SW 1271 (cell line): ENCODE measurements around the gene STAT5B.
A peak's percentile ranks its signal among the peaks of the same experiment; 100 is the strongest.
"Not testable (repeated sequence)": the region's sequence is repeated elsewhere in the genome, so short reads cannot be mapped to it uniquely, and the experiment has no call there.

ENCODE experiments used
- DNase-seq, 2 experiments: peaks; one replicate each; lab custom pipeline; 2025; lab: John Stamatoyannopoulos, UW

Gene STAT5B

GRCh38 chr17:42233156-42233555, 43.0 kb downstream of the STAT5B start:
- no peak for DNase-seq

GRCh38 chr17:42230225-42230624, 46.0 kb downstream of the STAT5B start:
- DNase-seq: no peak

GRCh38 chr17:42227849-42228700, 48.1 kb downstream of the STAT5B start:
- no peak for DNase-seq

DNA sequence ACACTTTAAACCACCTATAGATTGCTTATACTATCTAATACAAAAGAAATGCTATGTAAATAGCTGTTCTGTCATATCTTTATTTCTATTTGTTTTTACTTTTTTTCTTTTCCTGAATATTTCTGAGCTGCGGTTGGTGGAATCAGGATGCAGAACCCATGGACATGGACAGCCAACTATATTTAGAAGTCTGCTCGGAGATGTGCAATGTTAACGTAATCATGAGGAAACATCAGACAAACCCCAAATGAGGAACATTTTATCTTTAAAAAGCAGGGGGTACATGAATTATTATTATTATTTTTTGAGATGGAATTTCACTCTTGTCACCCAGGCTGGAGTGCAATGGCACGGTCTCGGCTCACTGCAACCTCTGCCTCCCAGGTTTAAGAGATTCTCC, 50.5 kb downstream of the STAT5B start:
- no peak for DNase-seq

- DNase-seq: no peak
Measured at GRCh38 chr17:42224651-42225050, 51.5 kb downstream of the STAT5B start.

DNA sequence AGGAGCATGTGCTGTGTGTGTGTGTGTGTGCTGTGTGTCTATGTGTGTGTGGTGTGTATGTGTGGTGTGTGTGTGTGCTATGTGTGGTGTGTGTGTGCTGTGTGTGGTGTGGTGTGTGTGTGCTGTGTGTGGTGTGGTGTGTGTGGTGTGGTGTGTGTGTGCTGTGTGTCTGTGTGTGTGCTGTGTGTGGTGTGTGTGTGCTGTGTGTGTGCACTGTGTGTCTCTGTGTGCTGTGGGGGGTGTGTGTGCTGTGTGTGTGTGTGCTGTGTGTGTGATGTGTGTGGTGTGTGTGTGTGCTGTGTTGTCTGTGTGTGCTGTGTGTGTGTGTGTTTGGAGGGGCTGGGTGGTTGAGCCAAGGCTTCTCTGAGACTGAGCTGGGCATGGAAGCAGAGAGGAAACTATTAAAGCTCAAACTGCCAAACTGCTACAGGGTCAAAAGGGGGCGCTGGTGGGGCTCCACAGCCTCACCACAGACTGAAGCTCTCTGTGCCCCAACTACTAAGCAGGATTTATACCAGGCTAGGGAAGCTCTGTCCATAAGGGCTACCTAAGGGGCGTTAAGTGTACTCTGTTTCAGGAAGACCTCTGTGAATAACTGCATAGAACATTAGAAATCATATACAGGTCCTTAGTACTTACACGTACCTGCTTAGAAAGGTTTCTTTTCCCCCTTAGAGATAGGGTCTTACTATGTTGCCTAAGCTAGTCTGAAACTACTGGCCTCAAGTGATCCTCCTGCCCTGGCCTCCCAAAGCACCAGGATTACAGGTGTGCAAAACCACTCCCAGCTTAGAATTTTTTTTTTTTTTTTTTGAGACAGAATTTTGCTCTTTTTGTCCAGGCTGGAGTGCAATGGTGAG, 54.1 kb downstream of the STAT5B start:
- peak in 1 of 2 experiments; percentile 52 for DNase-seq

- DNase-seq: not testable (repeated sequence)
Measured at GRCh38 chr17:42219280-42219679, 56.9 kb downstream of the STAT5B start.

- DNase-seq: no peak
Measured at GRCh38 chr17:42214156-42214555, 62.0 kb downstream of the STAT5B start.

- DNase-seq: no peak
Measured at GRCh38 chr17:42212382-42212781, 63.8 kb downstream of the STAT5B start.

DNA sequence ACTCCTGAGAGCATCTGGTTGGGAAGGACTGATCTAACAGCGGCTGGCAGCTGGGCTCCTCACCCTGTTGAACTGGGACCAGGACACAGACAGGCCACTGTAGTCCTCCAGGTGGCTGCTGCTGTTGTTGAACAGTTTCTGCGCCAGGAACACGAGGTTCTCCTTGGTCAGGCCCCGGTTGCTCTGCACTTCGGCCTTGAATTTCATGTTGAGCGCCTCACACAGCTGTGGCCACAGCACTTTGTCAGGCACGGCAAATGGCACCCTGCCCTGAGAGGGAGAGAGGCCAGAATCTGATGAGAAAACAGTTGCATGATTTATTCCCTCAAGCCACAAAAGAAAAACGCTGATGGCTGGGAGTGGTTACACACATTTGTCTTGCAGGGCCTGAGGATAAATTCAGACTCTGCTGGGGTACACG, 64.3 kb downstream of the STAT5B start:
- not testable (repeated sequence) for DNase-seq

GRCh38 chr17:42210046-42210445, 66.1 kb downstream of the STAT5B start:
- no peak for DNase-seq

- DNase-seq: not testable (repeated sequence)
Measured at GRCh38 chr17:42206153-42206612, 70.0 kb downstream of the STAT5B start.

DNA sequence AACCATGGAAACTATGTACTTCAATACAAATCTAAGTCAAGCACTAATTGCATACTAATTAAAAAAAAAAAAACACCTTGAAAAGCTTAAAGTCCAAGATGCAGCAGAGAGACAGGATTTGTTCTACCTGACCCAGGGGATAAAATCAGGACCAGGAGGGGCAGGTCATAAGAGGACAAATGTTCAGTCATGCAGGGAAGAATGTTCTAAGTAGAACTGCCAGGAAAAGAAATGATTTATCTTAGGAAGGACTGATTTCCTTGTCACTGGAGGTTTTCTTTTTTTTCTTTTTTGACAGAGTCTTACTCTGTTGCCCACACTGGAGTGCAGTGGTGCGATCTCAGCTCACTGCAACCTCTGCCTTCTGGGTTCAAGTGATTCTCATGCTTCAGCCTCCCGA, 72.8 kb downstream of the STAT5B start:
- no peak for DNase-seq

DNA sequence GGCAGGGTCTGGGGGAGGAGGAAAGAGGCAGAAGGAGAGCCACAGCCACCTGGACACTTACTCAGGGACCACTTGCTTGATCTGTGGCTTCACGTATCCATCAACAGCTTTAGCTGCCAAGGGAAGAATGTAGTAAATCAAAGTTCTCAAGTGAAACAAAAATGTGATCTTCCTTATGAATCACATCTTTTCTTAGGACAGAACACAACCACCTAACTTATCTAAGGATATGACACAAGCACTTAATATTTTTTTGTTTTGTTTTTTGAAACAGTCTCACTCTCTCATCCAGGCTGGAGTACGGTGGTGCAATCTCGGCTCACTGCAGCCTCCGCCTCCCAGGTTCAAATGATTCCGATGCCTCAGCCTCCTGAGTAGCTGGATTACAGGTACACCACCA, 73.5 kb downstream of the STAT5B start:
- DNase-seq: no peak

DNA sequence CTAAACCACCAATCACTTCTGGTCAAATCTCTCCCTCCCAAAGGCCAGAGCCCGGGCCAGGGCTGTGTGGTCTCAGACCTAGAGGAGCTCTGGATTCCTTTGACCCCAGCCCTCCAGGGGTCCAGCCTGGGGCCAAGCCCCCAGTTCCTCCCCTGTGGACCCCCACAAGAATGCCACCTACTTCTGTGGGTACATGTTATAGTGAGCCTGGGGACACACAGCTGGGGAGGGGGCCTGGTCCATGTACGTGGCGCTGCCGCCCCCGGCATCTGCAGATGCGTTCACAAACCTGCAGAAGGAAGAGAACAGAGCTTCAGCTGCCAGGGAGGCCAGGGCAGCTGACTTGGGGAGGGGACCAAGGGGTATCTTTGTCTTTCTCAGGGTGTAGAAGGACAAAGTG, 74.0 kb downstream of the STAT5B start:
- no peak for DNase-seq

DNA sequence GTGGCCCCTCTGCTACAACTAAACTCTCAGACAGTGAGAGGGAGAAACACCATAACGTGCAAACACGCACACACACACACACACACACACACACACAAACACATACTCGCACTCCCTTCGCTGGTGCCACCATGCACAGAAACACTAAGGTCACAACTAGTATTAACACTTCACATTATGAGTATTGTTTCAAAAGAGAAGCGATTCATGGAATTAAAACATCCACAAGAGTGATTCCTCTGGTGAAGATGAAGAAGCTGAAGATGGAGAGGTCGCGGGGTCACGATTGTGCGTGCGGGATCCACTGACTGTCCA, 74.8 kb downstream of the STAT5B start:
- DNase-seq: no peak

DNA sequence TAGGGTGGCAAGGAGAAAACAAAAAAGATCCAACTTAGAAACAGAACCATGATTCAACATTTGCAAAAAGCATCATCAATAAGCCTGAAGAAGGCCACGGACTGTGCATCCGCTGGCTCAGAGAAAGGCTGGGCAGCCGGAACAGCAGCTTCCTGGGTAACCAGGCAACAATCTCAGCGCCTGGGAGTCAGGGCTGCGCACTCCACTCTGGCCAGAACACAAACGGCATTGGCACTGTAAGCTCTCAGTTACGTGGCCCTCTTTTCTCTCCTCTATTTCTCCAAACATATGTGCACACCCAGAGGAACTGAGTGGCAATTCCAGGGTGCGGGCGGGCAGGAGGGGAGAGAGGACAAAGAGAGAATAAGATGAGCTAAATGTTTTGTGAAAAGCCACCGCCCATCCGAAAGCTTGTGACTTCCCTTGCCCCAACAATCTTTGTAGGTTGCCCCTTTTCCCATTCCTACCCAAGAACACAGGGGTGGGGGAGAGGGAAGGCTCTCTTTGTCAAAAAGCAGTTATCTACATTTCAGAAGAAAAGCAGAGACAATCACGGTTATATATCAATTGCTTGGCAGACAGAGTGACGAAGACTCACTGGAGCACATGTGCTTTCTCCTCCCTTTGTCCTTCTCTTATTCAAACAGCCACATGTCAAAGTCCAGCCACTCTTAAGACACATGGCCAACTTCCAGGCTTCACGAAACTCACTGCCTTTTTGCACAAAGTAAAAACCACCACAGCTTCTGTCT, 75.3 kb downstream of the STAT5B start:
- no peak for DNase-seq

DNA sequence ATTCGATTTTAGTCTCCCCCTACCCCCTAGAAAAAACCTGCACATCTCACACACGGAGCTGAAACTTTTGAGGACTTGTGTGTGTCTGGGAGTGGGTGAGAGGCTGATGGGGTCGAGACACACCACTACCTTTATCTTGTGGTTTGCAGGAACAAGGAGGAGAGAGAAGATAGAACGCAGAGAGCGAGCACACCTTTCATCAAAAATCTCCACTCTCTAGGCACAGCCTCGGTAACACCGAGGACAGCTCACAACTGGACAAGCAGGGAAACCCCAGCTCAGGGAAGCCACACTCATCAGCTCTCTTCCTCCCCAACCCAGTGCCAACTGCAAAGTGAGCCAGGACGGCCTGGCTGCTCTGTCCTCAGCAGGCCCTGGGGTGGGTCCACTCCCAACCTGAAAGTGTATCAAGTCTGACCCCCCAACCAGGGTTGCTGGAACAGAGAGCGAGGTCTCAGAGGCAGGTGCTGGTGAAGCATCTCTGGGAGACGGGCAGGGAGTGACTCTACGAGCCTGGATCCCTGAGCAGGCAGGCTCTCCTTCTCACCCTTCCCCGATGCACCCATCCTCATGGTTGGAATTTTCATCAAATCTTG, 76.7 kb downstream of the STAT5B start:
- no peak for DNase-seq

- no peak for DNase-seq
Measured at GRCh38 chr17:42198897-42199296, 77.3 kb downstream of the STAT5B start.

DNA sequence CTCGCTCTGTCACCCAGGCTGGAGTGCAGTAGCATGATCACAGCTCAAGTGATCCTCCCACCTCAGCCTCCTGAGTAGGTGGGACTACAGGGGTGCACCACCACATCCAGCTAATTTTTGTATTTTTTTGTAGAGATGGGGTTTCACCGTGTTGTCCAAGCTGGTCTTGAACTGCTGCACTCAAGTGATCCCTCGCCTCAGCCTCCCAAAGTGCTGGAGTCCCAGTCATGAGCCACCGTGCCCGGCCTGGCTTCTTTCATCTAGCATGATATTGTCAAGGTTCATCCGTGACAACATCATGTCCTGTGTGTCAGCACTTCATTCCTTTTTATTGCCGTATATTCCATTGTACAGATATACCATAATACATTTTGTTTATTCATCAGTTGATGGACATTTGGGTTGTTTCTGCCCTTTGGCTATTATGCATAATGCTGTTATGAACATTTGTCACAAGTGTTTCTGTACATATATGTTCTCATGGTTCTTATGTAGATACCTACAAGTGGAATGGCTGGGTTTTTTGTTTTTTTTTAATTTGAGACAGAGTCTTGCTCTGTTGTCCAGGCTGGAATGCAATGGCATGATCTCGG, 78.5 kb downstream of the STAT5B start:
- DNase-seq: no peak
